DMS114 treated with DMSO at 0.1 percent for 48 hours (cell line): Measurements from ENCODE around the gene ANAPC16.
"Not testable (repeated sequence)": the region's sequence is repeated elsewhere in the genome, so short reads cannot be mapped to it uniquely, and the experiment has no call there.

Source experiments
- DNase-seq: peaks from one replicate; lab custom pipeline; 2025; ENCODE audit not compliant: unreplicated experiment; lab: John Stamatoyannopoulos, UW

ANAPC16 gene

GRCh38 chr10:72261784-72262404, 46.1 kb downstream of the ANAPC16 start:
- DNase-seq, result no peak

GRCh38 chr10:72263613-72264241, 47.9 kb downstream of the ANAPC16 start:
- DNase-seq, result no peak

GRCh38 chr10:72264536-72264935, 48.7 kb downstream of the ANAPC16 start:
- DNase-seq, result no peak

- DNase-seq, result no peak
Measured at GRCh38 chr10:72265508-72265907, 49.7 kb downstream of the ANAPC16 start.

GRCh38 chr10:72265990-72266865, 50.4 kb downstream of the ANAPC16 start:
- no peak for DNase-seq

GRCh38 chr10:72267381-72267780, 51.6 kb downstream of the ANAPC16 start:
- no peak for DNase-seq

- DNase-seq, result no peak
Measured at GRCh38 chr10:72267819-72268399, 52.1 kb downstream of the ANAPC16 start.

- not testable (repeated sequence) for DNase-seq
Measured at GRCh38 chr10:72268475-72269200, 52.8 kb downstream of the ANAPC16 start.

GRCh38 chr10:72270607-72271281, 54.9 kb downstream of the ANAPC16 start:
- no peak for DNase-seq

GRCh38 chr10:72272689-72273409, 57.0 kb downstream of the ANAPC16 start:
- DNase-seq, result peak; percentile 67

GRCh38 chr10:72273410-72274212, 57.8 kb downstream of the ANAPC16 start, which contains the start of gene DDIT4:
TSS of gene DDIT4 (plus strand) at chr10:72273924. CDS start at chr10:72274217, 293 bp downstream.
- peak; percentile 93 for DNase-seq

- DNase-seq, result no peak
Measured at GRCh38 chr10:72274213-72274729, 58.5 kb downstream of the ANAPC16 start.

- DNase-seq, result no peak
Measured at GRCh38 chr10:72274730-72275350, 59.0 kb downstream of the ANAPC16 start.

- DNase-seq, result no peak
Measured at GRCh38 chr10:72275351-72276012, 59.7 kb downstream of the ANAPC16 start.

- no peak for DNase-seq
Measured at GRCh38 chr10:72276013-72276387, 60.2 kb downstream of the ANAPC16 start.

- DNase-seq, result no peak
Measured at GRCh38 chr10:72276421-72277339, 60.9 kb downstream of the ANAPC16 start.
